ENCODE measurements around the gene SKP2.

DNA sequence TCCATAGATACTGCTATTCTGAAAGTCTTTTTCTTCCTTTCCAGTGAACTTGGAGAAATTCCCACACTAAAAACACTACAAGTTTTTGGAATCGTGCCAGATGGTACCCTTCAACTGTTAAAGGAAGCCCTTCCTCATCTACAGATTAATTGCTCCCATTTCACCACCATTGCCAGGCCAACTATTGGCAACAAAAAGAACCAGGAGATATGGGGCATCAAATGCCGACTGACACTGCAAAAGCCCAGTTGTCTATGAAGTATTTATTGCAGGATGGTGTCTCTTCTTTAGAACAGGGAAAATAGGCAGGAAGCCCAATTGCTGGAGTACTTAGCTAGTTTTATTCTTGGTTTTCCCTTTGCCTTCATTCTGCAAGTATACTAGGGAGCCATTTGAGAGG, 29.9 kb downstream of the SKP2 start:
- TF ChIP-seq, protein P1, sequence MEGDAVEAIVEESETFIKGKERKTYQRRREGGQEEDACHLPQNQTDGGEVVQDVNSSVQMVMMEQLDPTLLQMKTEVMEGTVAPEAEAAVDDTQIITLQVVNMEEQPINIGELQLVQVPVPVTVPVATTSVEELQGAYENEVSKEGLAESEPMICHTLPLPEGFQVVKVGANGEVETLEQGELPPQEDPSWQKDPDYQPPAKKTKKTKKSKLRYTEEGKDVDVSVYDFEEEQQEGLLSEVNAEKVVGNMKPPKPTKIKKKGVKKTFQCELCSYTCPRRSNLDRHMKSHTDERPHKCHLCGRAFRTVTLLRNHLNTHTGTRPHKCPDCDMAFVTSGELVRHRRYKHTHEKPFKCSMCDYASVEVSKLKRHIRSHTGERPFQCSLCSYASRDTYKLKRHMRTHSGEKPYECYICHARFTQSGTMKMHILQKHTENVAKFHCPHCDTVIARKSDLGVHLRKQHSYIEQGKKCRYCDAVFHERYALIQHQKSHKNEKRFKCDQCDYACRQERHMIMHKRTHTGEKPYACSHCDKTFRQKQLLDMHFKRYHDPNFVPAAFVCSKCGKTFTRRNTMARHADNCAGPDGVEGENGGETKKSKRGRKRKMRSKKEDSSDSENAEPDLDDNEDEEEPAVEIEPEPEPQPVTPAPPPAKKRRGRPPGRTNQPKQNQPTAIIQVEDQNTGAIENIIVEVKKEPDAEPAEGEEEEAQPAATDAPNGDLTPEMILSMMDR (IDR thresholded peaks at IDR 0.05), result no peak
- TF ChIP-seq POLR2A (IDR thresholded peaks at IDR 0.05) (no peak), EP300 (IDR thresholded peaks at IDR 0.05) (no peak)
